ENCODE results near the gene PLN.

PLN gene

GRCh38 chr6:118548136-118548535 is at the start of gene PLN:
PLN (plus strand) TSS chr6:118548296; CDS start chr6:118558922, 10,626 bp downstream.
- no peak for DNase-seq (ENCODE audit: low spot score)

- DNase-seq (ENCODE audit: low spot score), result no peak
These were observed 47.7 kb upstream of the PLN start for GRCh38 chr6:118500130-118501015.

- no peak for DNase-seq (ENCODE audit: low spot score)
These were observed 47.0 kb upstream of the PLN start for GRCh38 chr6:118501099-118501498.

GRCh38 chr6:118501765-118502164 is 46.3 kb upstream of the PLN start:
- no peak for DNase-seq (ENCODE audit: low spot score)

- DNase-seq (ENCODE audit: low spot score), result no peak
These were observed 45.9 kb upstream of the PLN start for GRCh38 chr6:118502169-118502568.

GRCh38 chr6:118504611-118505010 is 43.5 kb upstream of the PLN start:
- no peak for DNase-seq (ENCODE audit: low spot score)

GRCh38 chr6:118505656-118506055 is 42.4 kb upstream of the PLN start:
- no peak for DNase-seq (ENCODE audit: low spot score)

- DNase-seq (ENCODE audit: low spot score), result peak; percentile 2
These were observed 41.9 kb upstream of the PLN start for GRCh38 chr6:118506071-118506638.

GRCh38 chr6:118507636-118508035 is 40.5 kb upstream of the PLN start:
- DNase-seq (ENCODE audit: low spot score), result no peak

GRCh38 chr6:118509009-118509617 is 39.0 kb upstream of the PLN start:
- peak; percentile 13 for DNase-seq (ENCODE audit: low spot score)

GRCh38 chr6:118511930-118512715 is 36.0 kb upstream of the PLN start:
- no peak for DNase-seq (ENCODE audit: low spot score)

- no peak for DNase-seq (ENCODE audit: low spot score)
These were observed 33.4 kb upstream of the PLN start for GRCh38 chr6:118514689-118515088.

GRCh38 chr6:118522422-118522821 is 25.7 kb upstream of the PLN start:
- DNase-seq (ENCODE audit: low spot score), result no peak

GRCh38 chr6:118523216-118523615 is 24.9 kb upstream of the PLN start:
- no peak for DNase-seq (ENCODE audit: low spot score)

- DNase-seq (ENCODE audit: low spot score), result no peak
These were observed 23.4 kb upstream of the PLN start for GRCh38 chr6:118524686-118525085.

- no peak for DNase-seq (ENCODE audit: low spot score)
These were observed 21.9 kb upstream of the PLN start for GRCh38 chr6:118525913-118526780.

- no peak for DNase-seq (ENCODE audit: low spot score)
These were observed 20.0 kb upstream of the PLN start for GRCh38 chr6:118528129-118528528.

- DNase-seq (ENCODE audit: low spot score), result no peak
These were observed 18.3 kb upstream of the PLN start for GRCh38 chr6:118529756-118530155.

- DNase-seq (ENCODE audit: low spot score), result no peak
These were observed 17.2 kb upstream of the PLN start for GRCh38 chr6:118530942-118531341.

- no peak for DNase-seq (ENCODE audit: low spot score)
These were observed 12.8 kb upstream of the PLN start for GRCh38 chr6:118535176-118535844.

- DNase-seq (ENCODE audit: low spot score), result no peak
These were observed 11.6 kb upstream of the PLN start for GRCh38 chr6:118536478-118536877.
